ENCODE results near the gene EIF2B5.
A peak's percentile ranks its signal among the peaks of the same experiment; 100 is the strongest.

EIF2B5 gene

DNA sequence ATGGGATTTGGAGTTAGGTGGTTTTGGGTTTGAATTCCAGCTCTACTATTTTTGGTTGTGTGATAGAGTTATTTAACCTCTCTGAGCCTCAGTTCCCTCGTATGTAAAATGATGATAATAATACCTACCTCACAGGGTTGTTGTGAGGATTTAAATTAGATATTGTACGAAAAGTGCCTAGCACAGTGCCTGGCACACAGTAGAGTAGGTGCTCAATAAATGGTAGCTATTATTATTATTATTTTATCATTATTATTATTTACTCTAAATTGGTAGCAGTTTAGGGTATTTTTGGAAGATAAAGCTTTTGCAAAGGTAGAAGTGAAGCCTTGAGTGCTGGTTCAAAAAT is 38.2 kb downstream of the EIF2B5 start:
- no peak for DNase-seq (ENCODE audit: low read depth)

DNA sequence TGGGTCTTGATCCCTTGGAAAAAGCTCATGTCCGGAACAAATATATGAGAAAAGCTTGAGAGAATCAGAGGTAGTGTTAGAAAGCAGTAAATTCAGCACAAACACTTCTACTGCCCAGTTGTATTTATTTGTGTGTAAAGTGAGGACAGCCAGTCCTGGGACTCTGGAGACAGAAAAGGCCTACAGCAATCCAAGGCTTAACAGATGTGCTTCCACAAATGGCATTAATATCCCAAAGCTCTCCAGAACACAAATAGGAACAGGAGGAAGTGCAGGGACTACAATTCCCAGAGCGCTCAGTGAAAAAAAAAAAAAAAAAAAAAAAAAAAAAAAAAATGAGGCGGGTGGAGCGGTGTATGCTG is 39.1 kb downstream of the EIF2B5 start:
- DNase-seq (ENCODE audit: low read depth), result no peak

DNA sequence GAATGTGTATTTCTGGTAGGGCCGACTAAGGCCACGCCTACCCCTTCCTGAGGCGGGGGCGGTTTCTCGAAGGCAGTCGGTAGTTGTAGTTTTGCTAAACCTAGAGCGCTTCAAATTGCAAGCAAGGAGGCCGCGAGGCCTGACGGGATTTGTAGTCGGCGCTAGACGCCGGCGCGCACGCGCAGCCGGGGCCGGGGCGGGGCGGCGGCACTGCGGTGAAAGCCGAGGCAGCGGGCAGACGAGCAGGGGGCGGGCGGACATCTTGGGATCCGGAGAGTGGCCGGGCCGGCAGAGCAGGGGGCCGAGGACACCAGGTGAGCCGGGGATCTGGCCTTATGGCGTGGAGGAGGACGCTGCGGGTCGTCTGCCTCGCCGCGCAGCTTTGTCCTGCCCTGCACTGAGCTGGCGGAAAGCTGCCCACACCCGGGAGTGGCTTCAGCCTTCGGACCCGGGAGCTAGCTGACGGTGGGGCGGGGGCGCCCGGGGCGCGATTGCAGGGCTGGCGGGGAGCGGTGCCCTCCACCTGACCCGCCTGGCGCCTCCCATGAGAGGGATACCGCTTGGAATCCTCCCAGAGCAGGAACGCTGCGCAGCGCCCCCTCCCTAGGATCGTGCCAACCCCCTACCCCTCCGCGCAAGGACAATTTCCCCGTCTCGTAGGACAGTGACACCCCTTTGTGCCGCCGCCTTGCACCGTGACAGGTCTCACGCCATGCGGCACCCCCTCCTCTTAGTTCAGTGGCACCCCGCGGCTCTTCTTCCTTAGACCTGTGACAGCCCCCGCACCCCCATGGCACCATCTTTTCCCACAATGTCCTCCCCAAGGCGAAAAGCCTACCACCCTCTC is 39.7 kb downstream of the EIF2B5 start, which contains the start of gene AP2M1:
AP2M1 (plus strand) TSS at position 210 of the 847 bp plus-strand sequence. CDS start 2,139 bp downstream, outside the sequence.
- DNase-seq (ENCODE audit: low read depth), result peak; percentile 94

DNA sequence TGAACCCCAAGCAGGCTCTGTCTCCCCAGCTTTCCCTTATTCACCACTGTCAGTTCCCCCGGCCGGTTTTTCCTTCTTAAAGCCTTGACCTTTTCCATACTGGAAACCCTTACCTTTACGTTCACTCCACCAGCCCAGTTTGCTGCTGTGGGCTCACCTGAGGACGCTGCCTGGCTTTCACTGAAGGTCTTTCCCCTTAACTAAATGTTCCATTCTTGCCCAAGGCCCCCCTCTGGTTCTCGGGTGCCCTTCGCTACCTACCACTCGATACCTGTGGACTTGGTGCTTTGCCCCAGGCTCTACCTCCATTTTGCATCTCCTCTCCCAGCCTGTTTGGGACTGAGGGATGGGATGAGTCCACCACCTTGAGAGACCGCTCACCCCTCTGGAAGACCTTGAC is 40.3 kb downstream of the EIF2B5 start:
- DNase-seq (ENCODE audit: low read depth), result no peak

DNA sequence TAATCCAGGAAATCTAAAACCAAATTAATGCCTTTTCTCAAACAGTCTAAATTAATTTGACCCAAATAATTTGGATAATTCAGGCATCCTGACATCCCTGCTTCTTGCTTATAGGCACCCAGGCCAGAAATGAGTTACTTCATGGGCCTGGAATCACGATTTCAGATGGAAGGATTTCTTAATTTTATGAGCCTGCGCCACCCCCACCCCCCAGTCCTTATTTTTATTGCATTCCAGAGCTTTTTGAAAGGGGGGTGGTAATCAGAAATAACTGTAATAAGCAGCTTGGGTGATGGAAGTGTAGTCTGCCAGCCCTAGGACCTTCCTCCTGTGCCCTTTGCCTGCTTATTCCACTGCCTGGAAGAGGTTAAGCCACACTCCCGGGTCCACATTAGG is 40.8 kb downstream of the EIF2B5 start:
- no peak for DNase-seq (ENCODE audit: low read depth)

DNA sequence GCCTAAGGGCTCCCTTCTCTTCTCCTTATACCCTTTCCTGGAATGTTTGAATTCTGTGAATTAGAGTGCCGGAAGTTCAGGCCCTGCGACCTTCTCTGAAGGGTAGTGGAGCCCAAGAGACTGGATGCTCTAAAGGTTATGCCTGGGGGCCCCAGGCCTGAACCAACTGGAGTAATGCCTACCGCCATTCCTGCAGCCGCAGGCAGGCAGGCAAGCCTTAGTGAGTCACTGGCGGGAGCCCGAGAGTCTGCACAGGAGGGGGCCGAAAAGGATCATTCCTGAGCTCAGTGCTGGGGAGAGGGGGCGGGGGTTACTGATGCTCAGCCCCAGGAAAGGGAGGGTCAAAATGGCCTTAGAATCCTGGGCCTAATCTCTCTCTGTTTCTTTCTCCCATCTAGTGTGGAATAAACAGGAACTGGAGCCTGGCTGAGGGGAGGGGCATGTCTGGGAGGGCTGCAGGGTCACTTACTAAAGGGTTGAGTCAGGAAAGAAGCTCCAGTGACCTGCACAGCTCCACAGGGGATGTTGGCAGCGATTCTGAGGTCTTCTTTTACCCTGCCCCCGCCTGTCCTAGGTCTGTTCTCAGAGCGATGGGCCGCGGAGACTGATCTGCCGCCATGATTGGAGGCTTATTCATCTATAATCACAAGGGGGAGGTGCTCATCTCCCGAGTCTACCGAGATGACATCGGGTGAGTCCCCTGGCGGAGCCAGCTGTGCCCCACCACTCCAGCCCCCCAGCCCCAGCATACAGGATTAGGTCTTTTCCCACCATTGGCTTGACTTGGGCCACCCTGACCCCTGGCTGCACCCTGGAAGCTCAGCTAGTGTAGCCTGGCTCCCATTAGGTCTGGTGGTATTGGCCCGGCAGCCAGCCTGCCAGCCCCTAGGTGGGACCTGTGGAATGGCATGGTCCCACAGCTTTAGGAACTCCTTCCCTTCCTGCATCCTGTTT is 41.5 kb downstream of the EIF2B5 start:
- no peak for DNase-seq (ENCODE audit: low read depth)

DNA sequence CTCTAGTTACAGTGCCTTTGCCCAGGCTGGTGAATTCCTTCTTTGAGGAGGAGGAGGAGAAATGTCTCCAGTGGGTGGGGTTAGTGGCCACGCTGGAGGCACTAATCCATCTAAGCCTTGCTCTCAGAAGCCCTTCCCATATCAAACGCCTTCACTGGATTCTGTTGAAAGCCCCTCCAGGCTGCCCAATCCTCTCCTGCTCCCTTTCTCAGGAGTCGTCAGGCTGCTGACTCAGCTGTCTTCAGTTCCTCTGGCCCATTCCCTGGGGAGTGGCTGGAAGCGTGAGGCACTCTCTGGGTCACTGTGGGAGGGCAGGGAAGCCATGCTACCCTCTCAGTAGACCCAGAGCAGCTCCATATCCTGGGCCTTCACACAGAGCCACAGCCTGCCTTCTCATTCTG is 42.2 kb downstream of the EIF2B5 start:
- no peak for DNase-seq (ENCODE audit: low read depth)

DNA sequence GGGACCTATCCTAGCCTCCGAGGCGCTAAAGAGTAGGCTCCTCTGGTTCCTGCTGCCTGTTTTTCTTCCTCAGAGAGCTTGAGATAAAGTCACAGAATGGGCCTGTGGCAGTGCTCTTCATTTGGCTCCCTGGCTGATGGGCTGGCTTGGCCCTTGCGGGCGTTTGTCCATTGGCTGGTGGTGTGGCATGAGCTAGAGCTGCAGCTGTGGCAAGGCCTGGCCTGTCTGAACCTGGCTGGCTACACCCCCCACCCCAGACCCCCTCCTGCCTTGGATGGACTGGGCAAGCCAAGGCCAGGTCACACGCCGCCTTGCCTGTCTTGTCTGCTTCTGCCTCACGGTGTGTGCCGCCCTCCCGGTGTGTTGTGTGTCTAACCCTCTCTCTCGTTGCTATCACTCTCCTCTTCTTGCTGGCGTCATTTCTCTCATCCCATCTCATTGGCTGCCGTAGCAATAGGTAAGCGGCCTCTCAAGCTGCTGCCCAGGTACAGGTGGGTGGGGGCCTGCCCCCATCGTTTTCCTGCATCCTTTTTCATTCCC is 42.7 kb downstream of the EIF2B5 start:
- no peak for DNase-seq (ENCODE audit: low read depth)

DNA sequence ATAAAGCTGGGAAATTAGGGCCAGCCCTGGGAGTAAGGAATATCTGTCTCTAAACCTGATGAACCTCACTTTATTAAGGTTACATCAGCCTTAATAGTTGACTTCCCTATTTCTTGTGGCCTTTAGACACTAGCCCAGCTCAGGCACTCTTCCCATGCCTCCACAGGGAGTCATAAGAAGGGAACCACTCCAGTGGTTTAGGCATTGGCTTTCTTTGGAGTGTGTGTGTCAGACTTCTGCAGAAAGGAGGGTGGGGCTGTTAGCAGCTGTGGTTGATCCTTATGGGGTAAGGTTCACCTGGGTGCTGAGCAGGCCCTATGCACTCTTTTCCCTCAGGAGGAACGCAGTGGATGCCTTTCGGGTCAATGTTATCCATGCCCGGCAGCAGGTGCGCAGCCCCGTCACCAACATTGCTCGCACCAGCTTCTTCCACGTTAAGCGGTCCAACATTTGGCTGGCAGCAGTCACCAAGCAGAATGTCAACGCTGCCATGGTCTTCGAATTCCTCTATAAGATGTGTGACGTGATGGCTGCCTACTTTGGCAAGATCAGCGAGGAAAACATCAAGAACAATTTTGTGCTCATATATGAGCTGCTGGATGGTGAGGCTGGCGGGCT is 43.5 kb downstream of the EIF2B5 start:
- DNase-seq (ENCODE audit: low read depth), result no peak

DNA sequence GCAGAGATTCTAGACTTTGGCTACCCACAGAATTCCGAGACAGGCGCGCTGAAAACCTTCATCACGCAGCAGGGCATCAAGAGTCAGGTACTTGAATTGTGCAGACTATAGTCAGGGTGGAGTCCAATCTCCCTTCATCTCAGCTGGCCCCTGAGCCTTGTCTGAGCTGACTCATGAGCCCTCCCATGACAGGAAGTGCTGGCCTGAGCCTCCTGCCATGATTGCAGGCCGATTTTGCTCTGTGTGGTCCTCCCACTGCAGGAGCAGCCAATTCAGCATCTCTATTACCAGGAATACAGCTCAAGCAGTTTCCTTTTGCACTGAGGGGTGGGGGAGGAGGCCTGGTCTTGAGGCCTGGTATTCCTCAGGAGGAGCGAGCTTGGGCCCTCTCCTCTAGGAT is 45.0 kb downstream of the EIF2B5 start:
- DNase-seq (ENCODE audit: low read depth), result no peak

DNA sequence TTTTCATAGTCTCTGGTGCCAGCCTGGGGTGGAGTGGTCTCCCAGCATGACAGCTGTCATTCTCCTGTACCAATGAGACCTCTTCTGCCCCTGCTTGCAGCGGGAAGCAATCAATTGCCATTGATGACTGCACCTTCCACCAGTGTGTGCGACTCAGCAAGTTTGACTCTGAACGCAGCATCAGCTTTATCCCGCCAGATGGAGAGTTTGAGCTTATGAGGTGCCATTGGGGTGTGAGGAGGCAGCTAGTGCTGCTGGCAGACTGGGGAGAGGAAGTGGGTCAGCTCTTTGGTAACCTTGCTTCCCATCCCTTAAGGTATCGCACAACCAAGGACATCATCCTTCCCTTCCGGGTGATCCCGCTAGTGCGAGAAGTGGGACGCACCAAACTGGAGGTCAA is 46.4 kb downstream of the EIF2B5 start:
- no peak for DNase-seq (ENCODE audit: low read depth)

DNA sequence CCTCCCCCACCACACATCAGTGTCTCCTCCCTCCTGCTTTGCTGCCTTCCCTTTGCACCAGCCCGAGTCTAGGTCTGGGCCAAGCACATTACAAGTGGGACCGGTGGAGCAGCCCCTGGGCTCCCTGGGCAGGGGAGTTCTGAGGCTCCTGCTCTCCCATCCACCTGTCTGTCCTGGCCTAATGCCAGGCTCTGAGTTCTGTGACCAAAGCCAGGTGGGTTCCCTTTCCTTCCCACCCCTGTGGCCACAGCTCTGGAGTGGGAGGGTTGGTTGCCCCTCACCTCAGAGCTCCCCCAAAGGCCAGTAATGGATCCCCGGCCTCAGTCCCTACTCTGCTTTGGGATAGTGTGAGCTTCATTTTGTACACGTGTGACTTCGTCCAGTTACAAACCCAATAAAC is 48.5 kb downstream of the EIF2B5 start:
- DNase-seq (ENCODE audit: low read depth), result no peak

DNA sequence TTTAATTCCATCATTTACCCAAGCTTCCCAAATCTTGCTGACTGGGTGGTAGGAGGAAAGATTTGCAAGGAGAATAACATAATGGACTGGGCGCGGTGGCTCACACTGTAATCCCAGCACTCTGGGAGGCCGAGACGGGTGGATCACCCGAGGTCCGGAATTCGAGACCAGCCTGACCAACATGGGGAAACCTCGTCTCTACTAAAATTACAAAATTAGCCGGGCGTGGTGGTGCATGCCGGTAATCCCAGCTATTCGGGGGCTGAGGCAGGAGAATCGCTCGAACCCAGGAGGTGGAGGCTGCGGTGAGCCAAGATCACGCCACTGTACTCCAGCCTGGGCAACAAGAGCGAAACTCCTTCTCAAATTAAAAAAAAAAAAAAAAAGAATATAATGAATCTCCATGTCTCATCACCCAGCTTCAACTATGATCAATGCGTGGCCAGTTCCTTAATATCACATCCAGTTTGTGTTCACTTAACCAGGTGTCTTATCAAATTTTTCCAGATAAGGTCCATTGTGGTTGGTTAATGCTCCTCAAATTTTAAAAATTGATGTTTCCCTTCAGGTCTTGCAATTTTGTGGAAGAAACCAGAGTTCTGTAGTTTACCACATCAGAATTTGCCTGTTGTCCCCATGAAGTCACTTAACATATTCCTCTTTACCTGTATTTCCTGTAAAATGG is 49.5 kb downstream of the EIF2B5 start:
- no peak for DNase-seq (ENCODE audit: low read depth)

DNA sequence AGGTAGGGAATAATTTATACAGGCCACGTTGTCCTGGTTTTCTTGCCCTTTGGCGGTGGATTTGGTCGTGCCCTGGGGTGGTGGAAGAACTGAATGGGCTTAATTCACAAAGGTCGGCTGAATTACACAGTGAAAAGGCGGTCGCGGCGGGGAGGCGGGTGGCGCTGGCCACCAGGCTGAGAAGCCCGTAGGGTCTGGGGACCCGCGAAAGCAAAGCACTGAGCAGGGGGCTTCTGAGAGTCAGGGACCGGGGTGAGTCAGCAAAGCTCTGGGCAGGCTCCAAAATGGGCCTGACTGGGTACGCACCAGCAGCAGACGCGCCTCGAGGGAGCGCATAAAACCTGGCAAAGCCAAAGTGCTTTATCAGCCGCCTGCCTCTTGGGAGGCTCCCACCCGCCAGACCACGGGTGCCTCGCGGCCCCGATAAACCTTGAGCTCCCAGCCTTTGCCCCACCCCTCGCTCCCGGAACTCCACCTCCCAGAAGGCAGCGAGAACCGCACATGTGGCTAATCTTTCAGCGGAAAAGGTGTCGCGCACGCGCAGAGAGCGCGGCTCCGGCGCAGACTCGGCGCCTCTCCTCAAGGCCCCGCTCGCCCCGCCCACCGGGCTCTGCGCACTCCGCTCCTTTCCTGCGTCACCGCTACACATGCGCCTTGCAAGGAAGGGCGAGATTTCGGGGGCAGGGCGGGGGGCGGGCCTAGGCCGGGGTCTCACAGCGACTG is 50.5 kb downstream of the EIF2B5 start:
- DNase-seq (ENCODE audit: low read depth), result peak; percentile 98

DNA sequence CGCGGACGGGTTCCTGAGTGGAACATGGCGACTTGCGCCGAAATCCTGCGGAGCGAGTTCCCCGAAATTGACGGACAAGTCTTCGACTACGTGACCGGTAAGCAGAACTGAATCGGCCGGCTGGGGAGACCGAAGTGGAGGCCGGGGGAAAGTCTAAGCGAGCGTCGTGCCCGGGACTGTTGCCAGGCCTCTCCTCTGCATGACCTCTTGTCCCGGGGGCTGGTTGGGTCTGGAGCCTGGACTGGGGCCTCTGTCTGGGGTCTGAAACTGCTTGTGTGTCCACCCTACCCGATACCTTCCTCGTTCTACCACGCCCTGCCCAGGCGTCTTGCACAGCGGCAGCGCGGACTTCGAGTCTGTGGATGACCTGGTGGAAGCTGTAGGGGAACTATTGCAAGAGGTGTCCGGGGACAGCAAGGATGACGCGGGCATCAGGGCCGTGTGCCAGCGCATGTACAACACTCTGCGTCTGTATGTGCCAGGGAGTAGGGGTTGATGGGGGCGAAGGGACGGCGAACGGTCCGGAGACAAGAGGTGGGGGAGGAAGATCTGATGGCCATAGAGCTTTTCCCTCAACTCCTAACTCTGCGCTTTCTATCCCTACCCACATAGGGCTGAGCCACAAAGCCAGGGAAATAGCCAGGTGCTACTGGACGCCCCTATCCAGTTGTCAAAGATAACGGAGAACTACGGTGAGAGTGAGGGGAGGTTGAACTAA is 51.2 kb downstream of the EIF2B5 start, which contains the start of gene ABCF3:
ABCF3 (plus strand) TSS at position 16 of the 718 bp plus-strand sequence; CDS start at position 25, 9 bp downstream.
- no peak for DNase-seq (ENCODE audit: low read depth)

DNA sequence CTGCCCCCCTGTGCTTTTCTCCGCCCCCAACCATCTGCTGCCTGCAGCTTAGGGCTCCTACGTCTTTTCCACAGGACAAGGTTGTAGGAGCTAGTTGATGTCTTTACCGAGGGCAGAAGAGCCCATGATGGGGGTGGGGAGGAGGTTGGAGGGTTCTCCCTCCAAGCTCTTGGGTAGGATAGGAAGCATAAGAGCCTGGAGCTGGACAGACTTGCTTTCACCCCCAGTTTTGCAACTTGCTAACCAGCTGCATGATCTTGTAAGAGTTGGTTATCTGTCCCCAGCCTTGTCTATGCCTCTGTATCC is 51.7 kb downstream of the EIF2B5 start:
- DNase-seq (ENCODE audit: low read depth), result no peak

DNA sequence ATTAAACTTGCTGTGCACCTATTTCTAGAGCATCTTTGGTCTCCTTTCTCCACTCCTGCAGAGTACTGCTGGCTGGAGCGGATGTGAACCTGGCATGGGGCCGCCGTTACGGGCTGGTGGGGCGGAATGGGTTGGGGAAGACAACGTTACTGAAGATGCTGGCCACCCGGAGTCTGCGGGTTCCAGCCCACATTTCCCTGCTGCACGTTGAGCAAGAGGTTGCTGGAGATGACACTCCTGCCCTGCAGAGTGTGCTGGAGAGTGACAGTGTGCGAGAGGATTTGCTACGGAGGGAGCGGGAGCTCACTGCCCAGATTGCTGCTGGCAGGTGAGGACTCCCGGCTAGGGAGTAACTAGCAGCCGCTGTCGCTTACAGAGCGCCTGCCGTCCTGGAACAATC is 52.9 kb downstream of the EIF2B5 start:
- DNase-seq (ENCODE audit: low read depth), result no peak

DNA sequence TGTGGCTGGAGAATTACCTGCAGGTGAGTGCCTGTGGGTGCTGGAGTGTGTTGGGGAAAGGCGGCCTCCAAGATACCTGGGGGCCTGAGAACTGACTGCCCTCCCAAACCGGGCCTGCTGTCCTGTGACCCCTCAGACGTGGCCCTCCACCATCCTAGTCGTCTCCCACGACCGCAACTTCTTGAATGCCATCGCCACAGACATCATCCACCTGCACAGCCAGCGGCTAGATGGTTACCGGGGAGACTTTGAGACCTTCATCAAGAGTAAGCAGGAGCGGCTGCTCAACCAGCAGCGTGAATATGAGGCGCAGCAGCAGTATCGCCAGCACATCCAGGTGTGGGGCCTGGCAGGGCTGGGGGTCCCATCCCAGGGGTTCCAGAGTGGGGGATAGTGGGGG is 54.3 kb downstream of the EIF2B5 start:
- no peak for DNase-seq (ENCODE audit: low read depth)

DNA sequence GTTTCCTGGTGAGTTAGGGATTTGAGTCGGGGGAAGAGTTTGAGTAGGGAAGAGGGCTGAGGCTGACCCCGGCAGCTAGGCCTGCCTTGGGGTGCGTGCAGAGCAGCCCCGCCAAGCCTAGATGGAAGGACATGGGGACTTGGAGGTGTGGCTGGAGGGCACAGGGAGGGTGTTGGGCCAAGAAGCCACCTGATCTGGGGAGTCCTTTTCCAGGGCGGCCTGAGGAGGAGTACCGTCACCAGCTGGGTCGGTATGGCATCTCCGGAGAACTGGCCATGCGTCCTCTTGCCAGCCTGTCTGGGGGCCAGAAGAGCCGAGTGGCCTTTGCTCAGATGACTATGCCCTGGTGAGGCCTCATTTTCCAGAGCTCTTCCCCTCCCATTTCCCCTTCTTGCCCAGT is 57.7 kb downstream of the EIF2B5 start:
- DNase-seq (ENCODE audit: low read depth), result no peak

DNA sequence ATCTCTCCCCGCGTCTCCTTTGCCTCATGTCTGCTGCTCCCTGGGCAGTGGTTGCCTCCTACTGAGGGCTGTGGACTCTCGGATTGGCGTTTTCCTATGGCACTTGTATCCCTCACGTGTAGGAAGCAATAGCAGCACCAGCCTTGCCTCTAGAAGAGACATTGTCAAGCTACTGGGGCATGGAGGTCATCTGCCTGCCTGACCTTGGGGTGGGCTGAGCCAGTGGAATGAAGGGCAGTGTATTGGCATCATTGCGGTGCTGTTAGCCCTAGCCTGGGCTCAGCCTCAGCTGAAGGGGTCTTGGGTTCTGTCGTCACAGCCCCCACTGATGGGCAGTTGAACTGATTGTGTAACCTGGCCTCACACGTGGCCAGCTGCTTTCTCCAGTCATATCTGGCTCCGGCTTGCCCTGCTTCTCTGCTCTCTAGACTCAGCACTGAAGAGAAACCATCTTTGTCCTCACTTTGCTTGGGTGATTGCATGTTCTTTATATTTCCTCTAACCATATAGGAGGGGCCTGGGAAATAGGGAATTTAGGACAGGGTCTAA is 58.9 kb downstream of the EIF2B5 start:
- no peak for DNase-seq (ENCODE audit: low read depth)

All from stimulated activated CD8-positive, alpha-beta memory T cell treated with anti-CD3 and anti-CD28 coated beads, Interleukin-7, amount 100 ng/mL, for 24 hours (primary cell).